Activated CD4-positive, CD25-positive, alpha-beta regulatory T cell treated with anti-CD3 and anti-CD28 coated beads, Interleukin-2, amount 50 U/mL, for 16 hours (primary cell): Measurements from ENCODE around the gene ZNF304.
"Not testable (repeated sequence)": the region's sequence is repeated elsewhere in the genome, so short reads cannot be mapped to it uniquely, and the experiment has no call there.

ENCODE experiments used
- DNase-seq: peaks from one replicate; pipeline ENCODE4 v3.0.0-alpha.2; 2020; ENCODE audit warnings: low read depth, low spot score

ZNF304 gene

DNA sequence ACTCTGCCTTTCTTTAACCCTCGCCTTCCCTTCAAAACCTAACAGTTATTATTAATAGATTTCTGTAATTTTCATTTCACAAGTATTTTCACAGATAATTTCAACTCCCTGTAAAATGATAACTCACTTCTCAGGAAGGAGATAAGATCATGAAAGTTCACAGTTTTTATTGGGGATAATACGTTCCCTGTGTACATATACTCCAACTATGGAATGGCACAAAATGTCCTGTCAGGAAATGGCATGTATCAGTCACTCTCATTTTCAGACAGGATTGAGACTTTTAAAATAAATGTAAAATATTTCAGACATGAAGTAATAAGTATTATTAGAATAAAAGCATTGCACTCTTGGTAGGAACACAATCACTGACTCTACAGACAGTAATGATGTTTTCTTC is 11.3 kb downstream of the ZNF304 start:
- DNase-seq, result no peak

GRCh38 chr19:57362997-57363687 is 12.1 kb downstream of the ZNF304 start, which contains the start of the genes TRAPPC2B and ZNF547:
Gene TRAPPC2B (plus strand): TSS chr19:57363551. CDS start chr19:57364834, 1,283 bp downstream.
Gene ZNF547 (plus strand): TSS chr19:57363551. CDS start chr19:57368556, 5,005 bp downstream.
- peak; percentile 95 for DNase-seq

- DNase-seq, result no peak
Measured at GRCh38 chr19:57363688-57364181, 12.7 kb downstream of the ZNF304 start.

GRCh38 chr19:57366776-57367175 is 15.7 kb downstream of the ZNF304 start:
- no peak for DNase-seq

GRCh38 chr19:57374179-57374578 is 23.1 kb downstream of the ZNF304 start:
- no peak for DNase-seq

- not testable (repeated sequence) for DNase-seq
Measured at GRCh38 chr19:57374647-57375046, 23.6 kb downstream of the ZNF304 start.

DNA sequence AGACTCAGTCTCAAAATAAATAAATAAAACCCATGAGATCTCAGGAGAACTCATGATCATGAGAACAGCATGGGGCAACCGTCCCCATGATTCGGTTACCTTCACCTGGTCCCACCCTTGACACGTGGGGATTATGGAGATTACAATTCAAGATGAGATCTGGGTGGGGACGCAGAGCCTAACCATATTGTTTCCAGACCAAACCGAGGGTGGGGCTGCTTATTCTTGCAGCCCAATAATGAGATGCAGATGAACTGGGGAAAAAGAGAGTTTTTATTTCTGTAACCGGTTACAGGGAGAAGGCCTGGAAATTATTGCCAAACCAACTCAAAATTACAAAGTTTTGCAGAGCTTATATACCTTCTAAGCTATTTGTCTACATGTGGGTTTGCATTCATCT is 25.1 kb downstream of the ZNF304 start:
- DNase-seq, result no peak

DNA sequence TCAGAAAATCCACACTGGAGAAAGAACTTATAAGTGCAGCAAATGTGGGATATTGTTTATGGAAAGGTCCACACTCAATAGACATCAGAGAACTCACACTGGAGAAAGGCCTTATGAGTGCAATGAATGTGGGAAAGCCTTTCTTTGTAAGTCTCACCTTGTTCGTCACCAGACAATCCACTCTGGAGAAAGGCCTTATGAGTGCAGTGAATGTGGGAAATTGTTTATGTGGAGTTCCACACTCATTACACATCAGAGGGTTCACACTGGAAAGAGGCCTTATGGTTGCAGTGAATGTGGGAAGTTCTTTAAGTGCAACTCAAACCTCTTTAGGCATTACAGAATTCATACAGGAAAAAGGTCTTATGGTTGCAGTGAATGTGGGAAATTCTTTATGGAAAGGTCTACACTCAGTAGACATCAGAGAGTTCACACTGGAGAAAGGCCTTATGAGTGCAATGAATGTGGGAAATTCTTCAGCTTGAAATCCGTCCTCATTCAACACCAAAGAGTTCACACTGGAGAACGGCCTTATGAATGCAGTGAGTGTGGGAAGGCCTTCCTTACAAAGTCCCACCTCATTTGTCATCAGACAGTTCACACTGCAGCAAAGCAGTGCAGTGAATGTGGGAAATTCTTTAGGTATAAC is 26.6 kb downstream of the ZNF304 start:
- DNase-seq, result no peak

GRCh38 chr19:57380923-57381322 is 29.9 kb downstream of the ZNF304 start:
- no peak for DNase-seq

- DNase-seq, result no peak
Measured at GRCh38 chr19:57382806-57383488, 31.9 kb downstream of the ZNF304 start.

GRCh38 chr19:57389194-57389729 is 38.2 kb downstream of the ZNF304 start:
- no peak for DNase-seq

DNA sequence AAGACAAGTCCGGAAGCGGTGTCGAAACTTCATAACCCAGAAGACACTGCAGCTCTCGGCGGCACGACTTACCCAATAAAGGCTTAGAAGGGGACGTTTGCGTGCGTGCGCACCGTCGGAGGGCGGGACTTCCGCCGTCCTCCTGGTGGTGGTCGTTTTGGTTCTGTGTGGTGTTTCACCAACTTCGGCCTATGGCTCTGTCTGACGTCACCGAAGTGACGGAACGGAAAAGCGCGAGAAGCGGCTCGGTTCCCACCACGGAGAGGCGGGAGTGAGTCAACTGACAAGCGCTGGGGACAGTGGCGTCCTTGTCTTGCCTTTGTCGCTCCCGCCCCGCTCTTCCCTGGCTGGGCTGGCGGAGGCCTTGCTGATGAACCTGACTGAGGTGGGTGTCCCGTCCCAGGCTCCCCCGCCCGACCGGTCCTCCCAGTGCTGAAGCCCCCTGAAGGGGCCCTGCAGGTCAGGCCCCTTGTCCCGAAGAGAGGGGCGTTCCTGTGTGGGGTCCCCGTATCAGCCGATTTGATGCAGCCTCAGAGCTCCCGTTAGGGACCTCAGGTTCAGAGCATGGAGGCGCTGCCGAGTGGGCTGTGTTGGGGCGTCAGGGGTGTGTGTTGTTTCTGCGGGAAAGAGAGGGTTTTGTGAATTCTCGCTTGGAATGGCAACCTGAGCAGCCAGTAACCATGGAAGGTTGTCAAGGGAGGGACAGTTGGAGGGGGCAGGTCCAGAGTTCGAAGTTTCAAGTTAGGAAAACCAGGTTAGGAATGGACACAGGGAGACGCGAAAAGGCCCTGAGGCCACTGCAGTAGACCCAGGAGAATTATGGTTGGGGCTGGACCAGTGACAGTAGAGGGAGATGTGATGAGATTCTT is 38.9 kb downstream of the ZNF304 start, which contains the start of gene ZNF548:
Gene ZNF548, plus strand, starts transcription at position 125 of the 869 bp plus-strand sequence. Its CDS starts 246 bp downstream, at position 371.
- peak; percentile 96 for DNase-seq

DNA sequence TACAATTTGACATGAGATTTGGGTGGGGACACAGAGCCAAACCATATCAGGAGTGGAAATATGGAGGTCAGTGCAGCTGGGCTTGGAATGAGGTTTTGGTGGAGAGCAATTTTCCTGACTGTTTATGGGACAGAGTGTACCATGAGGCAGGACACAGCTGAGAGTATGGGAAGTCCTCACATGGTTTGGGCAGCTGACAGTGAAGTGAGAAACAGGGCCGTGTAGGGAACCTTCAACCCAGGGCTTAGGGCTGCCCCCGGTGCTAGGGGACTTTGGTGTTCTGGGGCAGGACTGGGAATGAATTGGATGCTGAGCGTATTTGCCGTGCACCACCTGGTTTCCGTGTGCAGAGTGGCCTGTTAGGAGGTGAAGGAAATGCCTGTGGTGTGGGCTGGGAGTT is 44.6 kb downstream of the ZNF304 start:
- no peak for DNase-seq

DNA sequence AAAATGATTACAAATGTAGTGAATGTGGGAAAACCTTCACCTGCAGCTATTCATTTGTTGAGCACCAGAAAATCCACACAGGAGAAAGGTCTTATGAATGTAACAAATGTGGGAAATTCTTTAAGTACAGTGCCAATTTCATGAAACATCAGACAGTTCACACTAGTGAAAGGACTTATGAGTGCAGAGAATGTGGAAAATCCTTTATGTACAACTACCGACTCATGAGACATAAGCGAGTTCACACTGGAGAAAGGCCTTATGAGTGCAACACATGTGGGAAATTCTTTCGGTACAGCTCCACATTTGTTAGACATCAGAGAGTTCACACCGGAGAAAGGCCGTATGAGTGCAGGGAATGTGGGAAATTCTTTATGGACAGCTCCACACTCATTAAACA is 47.8 kb downstream of the ZNF304 start:
- DNase-seq, result no peak

GRCh38 chr19:57403737-57404563 is 52.9 kb downstream of the ZNF304 start:
- no peak for DNase-seq

DNA sequence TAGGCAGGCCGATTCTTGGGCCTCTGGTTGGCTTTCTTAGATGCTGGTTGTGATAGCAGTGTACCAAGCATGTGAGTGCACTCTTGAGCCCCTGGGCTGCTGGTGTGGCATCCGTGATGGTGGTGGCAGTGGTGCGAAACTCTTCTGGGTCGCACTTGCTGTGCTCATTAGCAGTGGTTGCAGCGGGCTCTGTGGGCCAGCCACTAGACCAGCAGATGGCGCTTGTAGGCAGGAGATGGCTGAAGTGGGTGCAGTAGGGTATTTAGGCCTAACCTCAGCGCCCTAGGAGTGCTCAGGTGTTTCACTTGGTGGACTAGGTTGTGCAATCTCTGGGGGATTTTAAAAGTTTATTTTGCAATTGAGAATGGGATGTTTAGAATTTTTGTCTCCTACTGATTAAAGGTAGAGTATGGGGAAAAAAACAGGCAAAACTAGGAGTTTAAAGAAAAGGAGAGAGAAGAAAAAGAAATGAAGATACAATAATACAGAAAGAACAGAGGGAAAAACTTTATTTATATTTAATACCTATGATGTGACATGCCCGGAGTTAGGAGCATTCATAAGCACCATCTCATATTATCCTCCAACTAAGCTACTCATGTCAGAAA is 55.5 kb downstream of the ZNF304 start:
- DNase-seq, result peak; percentile 31
